ENCODE data around the gene TASOR2. TPM values are rescaled to one million over a fixed set of nuclear protein-coding genes. Genes with fewer than 3 reads are reported as not detected.

Gene TASOR2
- total and polyA plus RNA-seq, 9 of the 15 experiments (the other 6 are each of a cell fraction or from before 2014, with no cell fraction given), result 12.7 to 75.3 (median 52.3) TPM

DNA sequence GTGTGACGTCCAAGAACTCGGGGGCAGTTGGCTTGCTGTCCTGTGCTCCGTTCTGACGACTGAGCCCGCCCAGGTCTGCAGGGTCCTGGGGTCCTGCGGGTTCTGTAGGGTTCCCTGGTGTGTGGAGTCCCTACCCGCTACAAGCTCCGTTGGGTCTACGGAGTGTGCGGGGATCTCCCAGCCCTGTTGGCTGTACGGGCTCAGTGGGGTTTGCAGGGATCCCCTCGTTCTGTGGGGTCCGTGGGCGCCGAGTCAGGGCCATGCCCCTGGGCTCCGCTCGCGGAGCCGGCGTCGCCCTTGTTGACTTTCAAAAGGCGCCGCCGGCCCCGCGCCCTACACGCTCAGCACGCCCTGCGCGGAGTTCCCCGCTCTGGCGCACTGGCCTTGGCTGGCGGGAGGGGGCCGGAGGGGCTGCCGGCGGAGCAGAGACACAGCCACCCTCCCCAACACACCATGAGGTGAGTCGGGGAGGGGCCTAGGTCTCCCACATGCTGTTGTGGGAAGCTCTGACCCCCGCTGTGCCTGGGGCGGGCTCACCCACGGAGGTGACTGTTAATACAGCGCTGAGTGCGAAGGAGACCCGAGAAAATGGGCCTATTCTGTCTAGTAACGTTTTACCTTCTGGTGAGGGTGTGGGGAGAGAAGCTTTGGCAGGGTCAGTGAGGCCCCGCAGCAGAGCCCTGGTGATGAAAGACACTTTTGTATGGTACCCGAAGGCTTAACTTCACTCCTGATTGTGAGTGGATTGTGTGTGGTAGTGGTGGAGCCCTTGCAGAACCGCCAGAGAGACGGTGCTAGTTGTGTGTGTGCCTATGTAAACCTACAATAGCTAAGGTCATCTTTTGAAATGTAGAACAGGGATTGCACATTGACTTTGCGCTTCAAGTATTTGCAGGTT, 8.1 kb downstream of the TASOR2 start (continued):
- TF ChIP-seq, protein P1, sequence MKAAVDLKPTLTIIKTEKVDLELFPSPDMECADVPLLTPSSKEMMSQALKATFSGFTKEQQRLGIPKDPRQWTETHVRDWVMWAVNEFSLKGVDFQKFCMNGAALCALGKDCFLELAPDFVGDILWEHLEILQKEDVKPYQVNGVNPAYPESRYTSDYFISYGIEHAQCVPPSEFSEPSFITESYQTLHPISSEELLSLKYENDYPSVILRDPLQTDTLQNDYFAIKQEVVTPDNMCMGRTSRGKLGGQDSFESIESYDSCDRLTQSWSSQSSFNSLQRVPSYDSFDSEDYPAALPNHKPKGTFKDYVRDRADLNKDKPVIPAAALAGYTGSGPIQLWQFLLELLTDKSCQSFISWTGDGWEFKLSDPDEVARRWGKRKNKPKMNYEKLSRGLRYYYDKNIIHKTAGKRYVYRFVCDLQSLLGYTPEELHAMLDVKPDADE (conservative IDR thresholded peaks at IDR 0.05; ENCODE audit: control insufficient read depth, low read depth, low read length), result 0 out of 2 replicates have a peak, but pooled peaks have one; percentile 46
- TF ChIP-seq LEF1 (IDR thresholded peaks at IDR 0.05) (0 out of 2 replicates have a peak, but pooled peaks have one; percentile 18), NCOA1 (IDR thresholded peaks at IDR 0.05; ENCODE audit: low read depth) (no peak), GATAD2A (IDR thresholded peaks at IDR 0.05) (0 out of 2 replicates have a peak, but pooled peaks have one; percentile 29), SP1 (CRISPR knock-in tag; IDR thresholded peaks at IDR 0.05) (no peak), HSF4 (CRISPR knock-in tag; IDR thresholded peaks at IDR 0.05; ENCODE audit: borderline replicate concordance) (no peak), NR2C2 (CRISPR knock-in tag; IDR thresholded peaks at IDR 0.05) (no peak), NR2C2 (tag; IDR thresholded peaks at IDR 0.05) (peak; percentile 38), POU5F1 (IDR thresholded peaks at IDR 0.05; ENCODE audit: borderline replicate concordance, low read depth, low read length, partially characterized antibody) (no peak)
- TF ChIP-seq, protein P2, sequence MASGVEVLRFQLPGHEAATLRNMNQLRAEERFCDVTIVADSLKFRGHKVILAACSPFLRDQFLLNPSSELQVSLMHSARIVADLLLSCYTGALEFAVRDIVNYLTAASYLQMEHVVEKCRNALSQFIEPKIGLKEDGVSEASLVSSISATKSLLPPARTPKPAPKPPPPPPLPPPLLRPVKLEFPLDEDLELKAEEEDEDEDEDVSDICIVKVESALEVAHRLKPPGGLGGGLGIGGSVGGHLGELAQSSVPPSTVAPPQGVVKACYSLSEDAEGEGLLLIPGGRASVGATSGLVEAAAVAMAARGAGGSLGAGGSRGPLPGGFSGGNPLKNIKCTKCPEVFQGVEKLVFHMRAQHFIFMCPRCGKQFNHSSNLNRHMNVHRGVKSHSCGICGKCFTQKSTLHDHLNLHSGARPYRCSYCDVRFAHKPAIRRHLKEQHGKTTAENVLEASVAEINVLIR (CRISPR knock-in tag; IDR thresholded peaks at IDR 0.05), result no peak
- TF ChIP-seq, protein P3, sequence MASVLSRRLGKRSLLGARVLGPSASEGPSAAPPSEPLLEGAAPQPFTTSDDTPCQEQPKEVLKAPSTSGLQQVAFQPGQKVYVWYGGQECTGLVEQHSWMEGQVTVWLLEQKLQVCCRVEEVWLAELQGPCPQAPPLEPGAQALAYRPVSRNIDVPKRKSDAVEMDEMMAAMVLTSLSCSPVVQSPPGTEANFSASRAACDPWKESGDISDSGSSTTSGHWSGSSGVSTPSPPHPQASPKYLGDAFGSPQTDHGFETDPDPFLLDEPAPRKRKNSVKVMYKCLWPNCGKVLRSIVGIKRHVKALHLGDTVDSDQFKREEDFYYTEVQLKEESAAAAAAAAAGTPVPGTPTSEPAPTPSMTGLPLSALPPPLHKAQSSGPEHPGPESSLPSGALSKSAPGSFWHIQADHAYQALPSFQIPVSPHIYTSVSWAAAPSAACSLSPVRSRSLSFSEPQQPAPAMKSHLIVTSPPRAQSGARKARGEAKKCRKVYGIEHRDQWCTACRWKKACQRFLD (CRISPR knock-in tag; IDR thresholded peaks at IDR 0.05), result no peak; the same call in 1 of the 2 replicates
- TF ChIP-seq, protein P4, sequence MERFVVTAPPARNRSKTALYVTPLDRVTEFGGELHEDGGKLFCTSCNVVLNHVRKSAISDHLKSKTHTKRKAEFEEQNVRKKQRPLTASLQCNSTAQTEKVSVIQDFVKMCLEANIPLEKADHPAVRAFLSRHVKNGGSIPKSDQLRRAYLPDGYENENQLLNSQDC (CRISPR knock-in tag; IDR thresholded peaks at IDR 0.05), result no peak
- TF ChIP-seq, protein P5, sequence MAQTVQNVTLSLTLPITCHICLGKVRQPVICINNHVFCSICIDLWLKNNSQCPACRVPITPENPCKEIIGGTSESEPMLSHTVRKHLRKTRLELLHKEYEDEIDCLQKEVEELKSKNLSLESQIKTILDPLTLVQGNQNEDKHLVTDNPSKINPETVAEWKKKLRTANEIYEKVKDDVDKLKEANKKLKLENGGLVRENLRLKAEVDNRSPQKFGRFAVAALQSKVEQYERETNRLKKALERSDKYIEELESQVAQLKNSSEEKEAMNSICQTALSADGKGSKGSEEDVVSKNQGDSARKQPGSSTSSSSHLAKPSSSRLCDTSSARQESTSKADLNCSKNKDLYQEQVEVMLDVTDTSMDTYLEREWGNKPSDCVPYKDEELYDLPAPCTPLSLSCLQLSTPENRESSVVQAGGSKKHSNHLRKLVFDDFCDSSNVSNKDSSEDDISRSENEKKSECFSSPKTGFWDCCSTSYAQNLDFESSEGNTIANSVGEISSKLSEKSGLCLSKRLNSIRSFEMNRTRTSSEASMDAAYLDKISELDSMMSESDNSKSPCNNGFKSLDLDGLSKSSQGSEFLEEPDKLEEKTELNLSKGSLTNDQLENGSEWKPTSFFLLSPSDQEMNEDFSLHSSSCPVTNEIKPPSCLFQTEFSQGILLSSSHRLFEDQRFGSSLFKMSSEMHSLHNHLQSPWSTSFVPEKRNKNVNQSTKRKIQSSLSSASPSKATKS (CRISPR knock-in tag; IDR thresholded peaks at IDR 0.05), result no peak
- TF ChIP-seq, protein P6, sequence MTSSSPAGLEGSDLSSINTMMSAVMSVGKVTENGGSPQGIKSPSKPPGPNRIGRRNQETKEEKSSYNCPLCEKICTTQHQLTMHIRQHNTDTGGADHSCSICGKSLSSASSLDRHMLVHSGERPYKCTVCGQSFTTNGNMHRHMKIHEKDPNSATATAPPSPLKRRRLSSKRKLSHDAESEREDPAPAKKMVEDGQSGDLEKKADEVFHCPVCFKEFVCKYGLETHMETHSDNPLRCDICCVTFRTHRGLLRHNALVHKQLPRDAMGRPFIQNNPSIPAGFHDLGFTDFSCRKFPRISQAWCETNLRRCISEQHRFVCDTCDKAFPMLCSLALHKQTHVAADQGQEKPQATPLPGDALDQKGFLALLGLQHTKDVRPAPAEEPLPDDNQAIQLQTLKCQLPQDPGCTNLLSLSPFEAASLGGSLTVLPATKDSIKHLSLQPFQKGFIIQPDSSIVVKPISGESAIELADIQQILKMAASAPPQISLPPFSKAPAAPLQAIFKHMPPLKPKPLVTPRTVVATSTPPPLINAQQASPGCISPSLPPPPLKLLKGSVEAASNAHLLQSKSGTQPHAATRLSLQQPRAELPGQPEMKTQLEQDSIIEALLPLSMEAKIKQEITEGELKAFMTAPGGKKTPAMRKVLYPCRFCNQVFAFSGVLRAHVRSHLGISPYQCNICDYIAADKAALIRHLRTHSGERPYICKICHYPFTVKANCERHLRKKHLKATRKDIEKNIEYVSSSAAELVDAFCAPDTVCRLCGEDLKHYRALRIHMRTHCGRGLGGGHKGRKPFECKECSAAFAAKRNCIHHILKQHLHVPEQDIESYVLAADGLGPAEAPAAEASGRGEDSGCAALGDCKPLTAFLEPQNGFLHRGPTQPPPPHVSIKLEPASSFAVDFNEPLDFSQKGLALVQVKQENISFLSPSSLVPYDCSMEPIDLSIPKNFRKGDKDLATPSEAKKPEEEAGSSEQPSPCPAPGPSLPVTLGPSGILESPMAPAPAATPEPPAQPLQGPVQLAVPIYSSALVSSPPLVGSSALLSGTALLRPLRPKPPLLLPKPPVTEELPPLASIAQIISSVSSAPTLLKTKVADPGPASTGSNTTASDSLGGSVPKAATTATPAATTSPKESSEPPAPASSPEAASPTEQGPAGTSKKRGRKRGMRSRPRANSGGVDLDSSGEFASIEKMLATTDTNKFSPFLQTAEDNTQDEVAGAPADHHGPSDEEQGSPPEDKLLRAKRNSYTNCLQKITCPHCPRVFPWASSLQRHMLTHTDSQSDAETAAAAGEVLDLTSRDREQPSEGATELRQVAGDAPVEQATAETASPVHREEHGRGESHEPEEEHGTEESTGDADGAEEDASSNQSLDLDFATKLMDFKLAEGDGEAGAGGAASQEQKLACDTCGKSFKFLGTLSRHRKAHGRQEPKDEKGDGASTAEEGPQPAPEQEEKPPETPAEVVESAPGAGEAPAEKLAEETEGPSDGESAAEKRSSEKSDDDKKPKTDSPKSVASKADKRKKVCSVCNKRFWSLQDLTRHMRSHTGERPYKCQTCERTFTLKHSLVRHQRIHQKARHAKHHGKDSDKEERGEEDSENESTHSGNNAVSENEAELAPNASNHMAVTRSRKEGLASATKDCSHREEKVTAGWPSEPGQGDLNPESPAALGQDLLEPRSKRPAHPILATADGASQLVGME (CRISPR knock-in tag; IDR thresholded peaks at IDR 0.05), result no peak

All from K562 (cell line).